HG03571 (cell line): ENCODE measurements around the gene FGFR4.

Experiments used
- ATAC-seq: cut with Tn5 transposase; IDR thresholded peaks from one replicate; pipeline ENCODE4 v1.9.1; 2021; ENCODE audit not compliant: unreplicated experiment

The FGFR4 gene

DNA sequence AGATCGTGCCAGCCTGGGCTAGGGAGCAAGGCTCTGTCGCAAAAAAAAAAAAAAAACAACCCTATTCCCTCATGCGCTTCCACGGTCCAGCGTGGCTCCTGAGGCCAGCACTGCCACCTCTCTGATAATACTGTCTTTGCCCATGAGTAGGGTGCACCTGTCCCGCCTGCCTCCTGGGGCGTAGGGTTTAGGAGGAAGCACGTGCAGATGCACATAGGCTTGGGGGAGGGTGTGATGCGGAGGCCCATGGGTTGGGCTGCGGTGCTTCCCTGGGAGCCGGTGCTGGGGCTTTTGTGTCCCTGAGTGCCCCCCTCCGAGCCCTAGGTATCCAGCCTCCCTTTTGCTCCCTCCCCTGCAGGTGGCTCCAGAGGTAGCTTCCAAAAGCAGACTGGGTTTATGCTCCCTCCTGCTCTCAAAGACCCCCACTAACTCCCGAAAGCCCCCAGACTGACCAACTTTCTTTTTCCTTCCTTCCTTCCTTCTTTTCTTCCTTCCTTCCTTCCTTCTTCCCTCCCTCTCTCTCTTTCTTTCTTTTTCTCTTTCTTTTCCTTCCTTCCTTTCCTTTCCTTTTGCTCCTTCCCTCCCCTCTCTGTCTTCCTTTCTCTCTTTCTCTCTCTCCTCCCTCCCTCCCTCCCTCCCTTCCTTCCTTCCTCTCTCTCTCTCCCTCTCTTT is 12.8 kb downstream of the FGFR4 start:
- ATAC-seq, result no peak

GRCh38 chr5:177100714-177101121 is 14.0 kb downstream of the FGFR4 start:
- no peak for ATAC-seq

DNA sequence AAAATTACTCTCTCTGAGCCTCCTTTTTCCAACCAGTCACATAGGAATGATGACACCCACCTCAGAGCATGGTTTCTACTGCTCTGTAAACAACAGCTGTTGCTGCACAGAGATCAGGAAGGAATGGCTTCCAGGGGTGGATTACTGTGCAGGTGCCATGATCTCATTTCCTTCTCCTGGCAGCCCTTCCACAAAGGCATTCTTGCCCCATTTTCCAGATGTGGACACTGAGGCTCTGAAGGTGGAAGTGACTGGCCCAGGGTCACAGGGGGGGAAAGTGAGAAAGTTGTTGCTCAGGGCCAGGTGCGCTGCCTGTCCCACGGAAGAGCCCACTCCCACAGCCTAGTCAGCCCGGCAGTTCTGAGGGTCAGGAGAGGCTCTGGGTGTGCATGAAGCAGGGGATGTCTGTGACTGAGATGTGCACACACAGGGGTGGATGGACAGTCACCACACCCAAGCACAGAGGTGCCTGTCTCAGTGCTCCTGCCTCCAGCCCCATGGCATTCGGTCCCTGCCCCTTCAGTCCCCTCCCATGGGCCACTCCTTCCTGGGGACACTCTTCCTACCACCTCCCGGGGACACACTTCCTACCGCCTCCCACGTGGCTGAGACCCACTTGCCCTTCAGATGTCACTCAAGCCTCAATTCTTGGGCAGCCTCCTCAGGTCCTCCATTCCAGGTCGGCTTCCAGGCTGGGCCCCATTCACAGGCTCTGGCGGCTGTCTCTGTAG is 17.0 kb downstream of the FGFR4 start:
- no peak for ATAC-seq

DNA sequence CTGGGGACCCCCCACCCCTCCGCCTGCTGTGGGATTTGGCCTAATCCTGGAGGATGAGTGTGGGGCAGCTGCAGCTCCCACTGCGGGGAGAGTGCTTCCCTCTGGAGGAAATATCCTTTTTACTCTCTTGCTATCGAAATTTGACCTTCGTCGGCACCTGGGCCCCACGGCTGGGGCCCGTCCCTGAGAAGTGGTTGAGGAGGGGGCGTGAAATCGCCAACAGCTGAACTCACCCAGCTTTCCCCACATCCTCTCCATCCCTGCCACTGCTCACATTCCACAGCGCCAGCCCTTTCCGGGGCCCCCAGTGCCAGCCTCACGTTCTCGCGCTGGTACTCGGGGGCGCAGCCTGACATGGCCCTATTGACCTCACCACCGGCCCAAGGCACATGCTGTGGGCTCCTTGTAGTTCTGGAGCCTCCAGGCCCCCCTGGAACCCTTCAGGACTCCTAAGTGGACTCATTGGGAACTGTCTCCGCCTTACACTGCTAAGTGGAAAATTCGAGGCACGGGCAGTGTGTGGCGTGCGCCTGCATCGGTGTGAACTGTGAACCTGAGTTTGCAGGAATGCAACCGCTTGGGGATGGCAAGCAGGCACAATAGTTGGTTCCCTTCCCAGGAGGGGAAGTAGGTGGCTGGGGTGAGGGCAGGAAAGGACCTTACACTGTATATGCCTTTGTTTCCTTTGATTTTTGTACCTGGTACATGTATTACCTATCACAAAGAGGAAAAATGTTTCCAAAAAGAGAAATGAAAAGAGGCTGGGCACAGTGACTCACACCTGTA is 19.2 kb downstream of the FGFR4 start:
- no peak for ATAC-seq

DNA sequence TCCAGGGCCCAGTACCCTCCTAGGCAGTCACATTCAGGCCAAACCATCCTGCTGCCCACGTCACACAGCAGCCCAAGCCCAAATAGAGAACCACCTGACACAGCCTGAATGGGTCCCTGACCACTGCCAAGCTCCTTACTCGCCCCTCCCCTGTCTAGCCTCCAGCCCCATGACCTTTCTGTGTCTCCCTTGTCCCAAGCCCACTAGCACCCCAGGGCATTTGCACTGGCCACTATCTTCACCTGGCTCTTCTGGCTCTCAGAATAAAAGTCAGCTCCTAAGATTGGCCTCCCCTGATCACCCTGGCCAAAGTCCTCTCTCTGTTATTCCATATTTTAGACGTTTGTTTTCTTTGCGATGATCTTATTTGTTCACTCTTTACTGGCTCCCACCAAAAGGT is 20.4 kb downstream of the FGFR4 start:
- ATAC-seq, result no peak

DNA sequence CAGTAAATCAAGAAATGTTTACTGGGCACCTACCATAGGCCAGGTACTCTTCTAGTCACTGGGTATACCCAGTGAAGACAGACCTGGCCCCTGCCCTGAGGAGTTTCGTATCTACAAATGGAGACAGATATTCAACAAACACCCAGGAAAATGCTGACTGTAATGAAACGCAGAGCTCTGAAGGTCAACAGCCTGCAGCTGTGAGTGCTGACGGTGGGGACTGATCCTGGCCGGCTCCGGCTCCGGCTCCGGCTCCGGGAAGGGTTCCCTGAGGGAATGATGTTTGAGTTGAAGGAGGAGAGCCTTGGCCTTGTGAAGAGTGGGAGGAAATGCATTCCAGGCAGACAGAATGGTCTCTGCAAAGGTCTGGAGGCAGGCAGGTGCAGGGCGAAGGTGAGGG is 23.1 kb downstream of the FGFR4 start:
- ATAC-seq, result no peak

- ATAC-seq, result no peak
These were observed 25.1 kb downstream of the FGFR4 start for GRCh38 chr5:177111720-177112394.

DNA sequence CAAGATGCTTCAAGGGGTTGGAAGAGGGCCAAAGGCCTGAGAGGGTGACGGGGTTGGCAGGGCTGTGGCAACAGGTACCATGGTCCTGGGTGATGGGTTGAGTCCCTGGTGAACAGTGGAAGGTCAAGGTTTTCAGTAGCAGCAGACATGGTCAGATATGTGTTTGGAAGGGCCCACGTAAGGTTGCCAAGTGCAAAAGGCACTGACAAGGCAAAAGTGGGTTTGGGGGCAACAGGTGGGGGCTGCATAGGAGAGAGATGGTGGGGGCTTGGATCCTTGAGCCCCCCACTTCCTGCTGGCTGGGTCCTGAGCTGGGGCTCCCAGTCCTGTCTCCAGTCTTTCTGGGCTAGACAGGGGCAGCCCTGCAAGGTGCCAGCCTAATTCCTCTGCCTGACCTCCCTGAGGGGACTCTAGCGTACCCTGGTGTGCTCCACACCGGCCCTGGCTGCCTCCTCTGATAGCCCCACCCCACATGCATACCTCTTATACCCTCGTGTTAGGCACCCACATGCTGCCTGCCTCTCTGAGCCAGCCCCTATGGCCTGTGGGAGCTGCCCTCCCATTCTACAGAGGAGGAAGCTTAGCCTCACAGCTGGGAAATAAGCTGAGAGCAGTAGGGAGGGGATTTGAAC is 26.0 kb downstream of the FGFR4 start:
- ATAC-seq, result no peak

DNA sequence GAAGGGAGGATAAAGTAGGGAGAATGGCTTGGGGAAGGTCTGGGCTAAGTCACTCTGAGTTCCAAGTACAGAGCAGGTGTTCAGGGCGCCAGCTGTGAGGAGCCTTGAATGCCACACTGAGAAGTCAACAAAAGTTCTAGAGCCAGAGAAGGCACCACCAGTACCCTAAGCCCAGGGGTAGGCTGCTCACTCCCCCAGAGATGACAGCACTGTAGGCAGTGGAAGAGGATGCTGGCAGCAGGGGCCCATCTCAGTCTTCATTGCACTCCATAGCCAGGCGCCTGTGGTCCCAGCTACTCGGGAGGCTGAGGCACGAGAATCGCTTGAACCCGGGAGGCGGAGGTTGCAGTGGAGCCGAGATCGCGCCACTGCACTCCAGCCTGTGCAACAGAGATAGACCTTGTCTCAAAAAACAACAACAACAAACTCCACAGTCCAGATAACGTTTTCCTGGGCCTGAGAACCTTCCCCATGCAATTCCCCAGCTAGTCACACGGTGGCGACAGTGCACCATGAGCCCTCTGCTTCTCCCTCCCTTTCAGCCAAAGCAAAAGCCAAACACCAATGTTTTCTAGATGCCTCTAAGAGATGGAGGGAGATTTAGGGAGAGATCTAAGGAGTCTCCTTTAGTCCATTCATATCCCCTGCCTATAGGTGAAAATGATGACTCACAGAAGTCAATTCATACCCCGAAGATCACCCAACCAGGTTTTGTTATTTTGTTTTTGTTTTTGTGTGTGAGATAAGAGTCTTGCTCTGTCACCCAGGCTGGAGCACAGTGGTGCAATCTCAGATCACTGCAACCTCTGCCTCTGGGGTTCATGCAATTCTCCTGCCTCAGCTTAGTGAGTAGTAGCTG is 27.1 kb downstream of the FGFR4 start:
- no peak for ATAC-seq

DNA sequence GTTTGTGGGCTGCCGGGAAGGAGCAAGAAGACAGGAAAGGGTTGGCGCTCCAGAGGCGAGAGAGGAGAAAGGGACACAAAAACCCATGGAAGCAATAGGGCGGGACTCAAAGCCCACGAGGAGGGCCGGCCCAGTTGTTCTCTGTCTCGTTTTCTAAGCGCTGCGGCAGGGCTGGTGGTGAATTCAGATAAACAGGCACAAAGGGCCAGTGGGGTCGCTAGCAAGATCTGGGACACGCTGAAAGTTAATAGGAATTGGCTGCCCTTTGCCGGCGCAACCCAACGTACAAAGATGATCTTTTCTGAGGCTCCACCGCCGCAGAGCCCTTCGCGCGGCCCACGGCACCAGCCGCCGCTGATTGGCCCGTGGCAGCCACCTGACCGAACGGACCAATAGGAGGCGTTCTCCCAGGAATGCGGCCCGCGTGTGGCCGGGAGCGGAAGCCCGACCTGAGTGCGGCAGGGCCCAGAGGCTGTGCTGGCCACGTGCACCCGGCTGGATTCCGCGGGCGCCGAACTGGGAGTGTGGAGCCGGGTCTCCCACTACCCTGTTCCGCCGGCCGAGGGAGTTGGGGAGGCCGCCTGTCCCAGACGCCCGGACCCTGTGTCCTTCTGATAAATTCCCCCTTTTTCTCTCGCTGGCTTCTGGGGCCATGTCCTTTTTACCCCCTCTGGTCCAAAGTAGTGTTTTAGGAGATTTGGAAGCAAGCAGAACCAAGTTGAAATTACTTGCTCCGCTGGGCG is 30.1 kb downstream of the FGFR4 start:
- ATAC-seq, result peak; percentile 55

GRCh38 chr5:177117441-177118045 is 30.8 kb downstream of the FGFR4 start:
- ATAC-seq, result no peak

DNA sequence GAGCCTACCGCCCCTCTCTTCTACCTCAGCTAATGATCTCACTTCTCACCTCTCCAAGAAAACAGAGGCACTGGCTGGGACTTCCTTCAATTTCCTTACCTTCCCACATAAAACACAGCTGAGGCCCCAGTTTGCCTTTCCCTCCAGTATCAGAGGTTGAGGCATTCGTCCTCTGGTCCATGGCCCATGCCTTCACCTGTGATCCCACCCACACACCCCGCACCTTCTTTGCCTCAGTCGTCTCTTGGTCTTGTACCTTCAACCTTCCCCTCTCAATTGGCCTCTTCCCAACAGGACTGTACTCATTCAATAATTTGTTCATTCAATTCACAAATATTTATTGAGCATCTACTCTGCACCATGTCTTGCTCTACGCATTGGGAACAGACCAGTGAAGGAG is 35.9 kb downstream of the FGFR4 start:
- ATAC-seq, result no peak

GRCh38 chr5:177123789-177124485 is 37.2 kb downstream of the FGFR4 start:
- ATAC-seq, result peak; percentile 42

DNA sequence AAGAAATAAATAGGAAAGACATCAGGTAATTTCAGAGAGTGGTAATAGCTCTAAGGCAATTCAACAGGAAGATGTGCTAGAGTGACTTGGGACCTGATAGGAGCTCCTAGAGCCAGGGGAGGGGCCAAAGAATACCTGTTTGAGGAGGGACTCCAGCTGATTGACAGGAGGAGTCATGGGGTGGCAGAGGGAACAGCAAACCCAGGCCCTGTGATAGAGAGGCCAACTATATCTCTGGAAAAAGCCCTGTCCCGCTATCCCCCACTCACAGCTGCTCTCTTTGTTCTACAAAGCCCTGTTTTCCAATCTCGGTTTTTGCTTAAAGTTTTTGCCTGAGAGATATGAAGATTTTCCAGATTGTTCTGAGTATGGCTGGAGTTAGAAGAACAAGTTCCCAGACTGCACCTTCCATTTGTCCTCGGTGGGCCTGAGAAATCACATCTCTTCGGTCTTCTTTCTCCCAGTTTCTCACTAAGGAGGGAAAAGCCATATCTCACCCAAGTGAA is 37.8 kb downstream of the FGFR4 start:
- ATAC-seq, result peak; percentile 54

DNA sequence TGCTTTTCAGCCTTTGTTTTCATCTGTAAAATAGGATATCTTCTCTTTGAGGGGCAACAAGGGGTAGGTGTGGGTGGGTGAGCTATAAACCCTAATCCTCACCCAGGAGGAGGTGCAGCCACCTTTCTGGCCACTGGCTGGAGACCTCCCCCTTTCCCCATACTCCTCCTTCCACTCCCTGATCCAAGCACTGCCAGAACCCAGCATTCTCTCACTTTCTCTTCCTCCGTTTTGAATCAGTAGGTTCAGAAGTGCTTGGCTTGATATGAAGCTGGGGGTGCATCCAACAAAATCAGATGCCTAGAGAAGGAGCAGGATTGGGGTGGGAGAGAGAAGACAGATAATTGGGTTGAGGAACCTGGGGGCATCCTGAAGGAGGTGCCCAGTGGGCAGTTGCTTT is 40.1 kb downstream of the FGFR4 start:
- ATAC-seq, result no peak

- no peak for ATAC-seq
These were observed 41.9 kb downstream of the FGFR4 start for GRCh38 chr5:177128551-177128981.

- ATAC-seq, result no peak
These were observed 43.7 kb downstream of the FGFR4 start for GRCh38 chr5:177130211-177131018.
